T1000 (cell line): ENCODE results near the gene BAX.
A peak's percentile ranks its signal among the peaks of the same experiment; 100 is the strongest.

ENCODE experiments used
- DNase-seq: peaks from one replicate; lab custom pipeline; 2025; ENCODE audit warnings: mixed read lengths; lab: John Stamatoyannopoulos, UW

The BAX gene

DNA sequence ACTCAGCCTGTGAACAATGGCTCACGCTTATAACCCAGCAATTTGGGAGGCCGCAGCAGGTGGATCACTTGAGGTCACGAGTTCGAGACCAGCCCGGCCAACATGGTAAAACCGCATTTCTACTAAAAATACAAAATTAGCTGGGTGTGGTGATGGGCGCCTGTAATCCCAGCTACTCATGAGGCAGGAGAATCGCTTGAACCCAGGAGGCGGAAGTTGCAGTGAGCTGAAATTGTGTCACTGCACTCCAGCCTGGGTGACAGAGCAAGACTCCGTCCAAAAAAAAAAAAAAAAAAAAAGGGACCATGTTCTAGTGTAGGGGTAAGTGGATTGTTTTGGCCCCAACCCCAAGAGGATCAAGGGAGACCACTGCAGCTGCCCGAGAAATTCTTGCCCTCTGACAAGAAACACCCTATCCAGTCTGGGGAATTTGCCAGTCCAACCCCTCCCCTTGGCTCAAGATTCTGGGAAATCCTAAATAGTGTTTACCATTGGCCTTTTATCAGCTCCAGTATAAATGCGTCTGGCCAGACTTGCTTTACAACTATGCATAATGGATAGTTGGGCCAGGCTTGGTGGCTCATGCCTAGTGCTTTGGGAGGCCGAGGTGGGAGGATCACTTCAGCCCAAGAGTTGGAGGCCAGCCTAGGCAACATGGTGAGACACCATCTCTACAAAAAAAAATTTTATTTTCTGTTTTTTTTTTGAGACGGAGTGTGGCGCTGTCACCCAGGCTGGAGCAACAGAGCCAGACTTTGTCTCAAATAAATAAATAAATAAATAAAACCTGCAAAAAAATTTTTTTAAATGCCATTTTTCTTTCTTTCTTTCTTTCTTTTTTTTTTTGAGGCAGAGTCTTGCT lies 26.3 kb upstream of the BAX start:
- no peak for DNase-seq

DNA sequence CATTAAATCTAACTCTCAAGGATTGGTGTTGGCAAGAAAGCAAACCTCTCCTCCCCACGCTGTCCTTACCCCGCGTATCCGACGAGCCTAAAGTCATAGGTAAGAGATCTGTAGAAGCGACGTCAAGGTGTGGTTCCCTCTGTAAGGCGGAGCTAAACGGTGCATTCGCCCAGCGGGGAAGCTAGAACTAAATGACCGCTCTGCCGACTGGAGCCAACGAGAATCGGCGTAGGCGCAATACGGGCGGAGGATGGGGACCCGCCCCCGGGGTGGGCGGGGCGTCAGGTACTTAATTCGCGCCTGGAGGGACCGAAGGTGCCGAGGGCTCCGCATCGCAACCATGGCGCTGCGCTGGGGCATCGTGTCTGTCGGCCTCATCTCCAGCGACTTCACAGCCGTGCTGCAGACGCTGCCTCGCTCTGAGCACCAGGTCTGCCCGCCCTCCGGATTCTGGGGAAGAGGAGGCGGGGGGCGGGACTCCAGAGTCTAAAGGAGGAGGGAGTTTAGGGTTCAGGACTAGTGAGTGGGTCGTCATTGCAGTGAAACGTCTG lies 21.2 kb upstream of the BAX start, which contains the start of gene DHDH:
Gene DHDH, plus strand, starts transcription at position 318 of the 551 bp plus-strand sequence. Its CDS starts 23 bp downstream, at position 341.
- DNase-seq = peak; percentile 28

DNA sequence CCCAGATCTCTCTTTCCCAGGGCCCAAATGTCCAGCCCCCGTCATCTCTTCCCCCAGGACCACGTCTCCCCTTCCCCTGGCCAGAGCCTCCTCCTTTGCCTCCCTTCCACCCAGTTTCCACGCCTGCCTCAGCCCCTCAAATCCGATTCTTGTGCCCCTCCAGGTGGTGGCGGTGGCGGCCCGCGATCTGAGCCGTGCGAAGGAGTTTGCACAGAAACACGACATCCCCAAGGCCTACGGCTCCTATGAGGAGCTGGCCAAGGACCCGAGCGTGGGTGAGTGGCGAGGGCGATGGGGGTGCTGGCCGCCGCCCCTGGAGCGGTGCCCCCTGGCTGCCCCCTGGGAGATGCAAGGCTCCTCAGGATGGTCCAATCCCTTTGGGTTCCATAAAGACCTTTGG lies 19.8 kb upstream of the BAX start:
- DNase-seq = no peak

DNA sequence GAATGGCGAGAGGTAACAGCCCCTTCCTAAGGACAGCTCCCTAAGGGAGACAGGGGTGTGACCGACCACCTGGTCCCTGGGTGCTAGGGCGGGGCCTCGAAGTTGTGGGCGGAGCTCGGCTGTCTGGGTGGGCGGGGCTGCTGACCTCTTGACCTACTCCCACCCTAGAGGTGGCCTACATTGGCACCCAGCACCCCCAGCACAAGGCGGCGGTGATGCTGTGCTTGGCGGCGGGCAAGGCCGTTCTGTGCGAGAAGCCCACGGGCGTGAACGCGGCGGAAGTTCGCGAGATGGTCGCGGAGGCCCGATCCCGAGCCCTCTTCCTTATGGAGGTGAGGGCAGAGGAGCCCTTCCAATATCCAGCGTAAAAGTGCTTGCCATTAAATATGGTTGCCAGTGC lies 18.8 kb upstream of the BAX start:
- no peak for DNase-seq

DNA sequence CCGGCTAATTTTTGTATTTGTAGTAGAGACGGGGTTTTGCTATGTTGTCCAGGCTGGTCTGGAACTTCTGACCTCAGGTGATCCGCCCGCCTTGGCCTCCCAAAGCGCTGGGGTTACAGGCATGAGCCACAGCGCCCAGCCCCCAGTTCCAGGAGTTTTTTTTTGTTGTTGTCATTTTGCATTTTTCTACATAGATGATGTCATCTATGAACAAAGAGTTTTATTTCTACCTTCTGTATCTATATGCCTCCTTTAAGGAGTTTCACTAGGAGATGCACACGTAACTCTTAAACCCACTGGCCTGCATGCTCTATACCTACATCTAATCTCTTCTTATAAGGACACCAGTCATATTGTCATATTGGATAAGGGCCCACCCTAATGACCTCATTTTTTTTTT lies 16.4 kb upstream of the BAX start:
- DNase-seq = no peak

DNA sequence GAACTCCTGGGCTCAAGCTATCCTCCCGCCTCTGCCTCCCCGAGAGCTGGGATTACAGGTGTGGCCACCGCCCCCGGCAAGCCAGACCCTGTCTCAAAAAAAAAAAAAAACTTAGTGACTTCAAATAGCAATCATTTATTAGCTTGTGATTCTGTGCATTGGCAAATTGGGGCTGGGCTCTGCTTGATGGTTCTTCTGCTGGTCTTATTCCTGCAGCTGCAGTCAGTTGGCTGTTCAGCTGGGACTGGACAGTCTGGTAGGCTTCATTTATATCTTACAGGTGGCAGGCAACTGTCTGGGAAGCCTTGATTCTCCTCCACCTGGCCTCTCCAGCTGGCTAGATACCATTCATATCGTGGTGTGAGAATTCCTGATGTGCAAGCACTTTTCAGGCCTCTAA lies 13.8 kb upstream of the BAX start:
- no peak for DNase-seq

DNA sequence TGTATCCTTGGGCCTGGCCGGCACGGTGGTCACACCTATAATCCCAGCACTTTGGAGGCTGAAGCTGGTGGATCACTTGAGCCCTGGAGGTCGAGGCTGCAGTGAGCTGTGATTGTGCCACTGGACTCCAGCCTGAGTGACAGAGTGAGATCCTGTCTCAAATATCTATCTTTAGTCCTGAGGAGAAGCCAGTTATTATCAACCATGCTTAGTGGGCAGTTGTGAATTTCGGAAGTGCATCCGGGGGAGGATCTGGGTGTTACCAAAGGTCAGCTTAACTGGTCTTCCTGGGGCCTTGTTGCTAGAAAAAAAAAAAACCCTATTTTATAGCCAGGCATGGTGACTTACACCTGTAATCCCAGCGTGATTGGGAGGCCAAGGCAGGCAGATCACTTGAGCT lies 11.6 kb upstream of the BAX start:
- DNase-seq = no peak

DNA sequence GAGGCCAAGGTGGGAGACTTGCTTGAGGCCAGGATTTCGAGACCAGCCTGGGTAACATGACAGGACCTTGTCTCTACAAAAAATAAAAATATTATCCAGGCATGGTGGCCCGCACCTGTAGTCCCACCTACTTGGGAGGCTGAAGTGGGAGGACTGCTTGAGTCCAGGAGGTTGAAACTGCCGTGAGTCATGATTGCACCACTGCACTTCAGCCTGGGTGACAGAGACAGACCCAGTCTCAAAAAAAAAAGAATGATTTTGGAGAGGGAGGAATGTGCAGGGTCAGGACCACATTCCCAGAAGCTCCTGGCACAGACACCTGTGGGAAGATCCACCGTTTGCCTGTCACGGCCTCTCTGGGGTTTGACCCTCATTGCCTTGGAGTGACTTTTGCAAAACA lies 9.3 kb upstream of the BAX start:
- no peak for DNase-seq

DNA sequence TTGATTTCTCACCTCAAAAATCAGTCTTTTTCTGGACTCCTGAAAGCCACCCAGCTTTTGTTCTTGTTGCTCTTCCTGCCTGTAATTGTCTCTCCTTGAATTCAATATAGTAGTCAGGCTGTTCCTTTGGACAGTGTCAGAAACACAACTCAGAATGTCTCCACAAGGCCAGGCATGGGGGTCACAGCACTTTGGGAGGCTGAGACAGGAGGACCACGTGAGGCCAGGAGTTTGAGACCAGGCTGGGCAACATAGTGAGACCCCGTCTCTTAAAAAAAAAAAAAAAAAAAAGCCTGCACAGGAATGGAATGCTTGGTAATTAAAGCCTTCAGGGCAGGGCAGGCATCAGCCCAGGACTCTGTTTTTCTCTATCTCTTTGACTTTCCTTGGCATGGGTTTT lies 8.9 kb upstream of the BAX start:
- DNase-seq = no peak

DNA sequence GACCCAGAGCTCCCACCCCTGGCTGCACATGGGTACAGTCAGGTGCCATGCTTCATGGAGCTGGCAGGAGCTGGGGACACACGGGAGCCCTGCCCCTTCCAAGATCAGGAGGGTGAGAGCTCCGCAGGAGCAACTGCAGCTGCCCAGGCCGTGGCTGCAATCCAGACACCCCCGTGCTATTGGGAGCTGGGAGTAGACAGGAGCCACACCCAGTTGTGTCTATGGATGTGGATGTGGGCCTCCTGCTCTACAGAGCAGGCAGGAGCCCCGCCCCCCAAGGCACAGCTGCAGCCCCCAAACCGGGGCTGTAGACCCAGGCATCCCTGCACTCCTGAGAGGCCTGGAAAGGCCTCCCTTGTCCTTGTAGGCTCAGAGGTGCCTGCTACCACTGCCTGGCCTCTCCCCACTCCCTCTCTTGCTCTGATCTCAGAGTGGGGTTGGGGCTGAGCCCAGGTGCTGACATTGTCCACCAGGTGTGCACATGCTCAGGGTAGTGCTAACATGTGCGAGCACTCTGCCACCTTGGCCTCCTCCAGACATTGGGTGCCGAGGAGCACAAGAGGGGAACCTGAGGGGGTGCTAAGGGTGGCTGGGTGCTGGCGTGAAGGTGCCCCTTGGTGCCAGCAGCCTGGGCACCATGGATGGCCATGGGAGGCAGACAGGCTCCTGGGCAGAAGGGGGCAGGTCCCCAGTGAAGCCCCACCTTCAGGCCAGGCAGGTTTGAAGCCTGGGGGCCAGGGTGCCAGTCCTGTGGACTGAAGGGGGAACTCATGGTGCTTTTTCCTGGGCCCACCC lies 8.0 kb upstream of the BAX start:
- DNase-seq = no peak

DNA sequence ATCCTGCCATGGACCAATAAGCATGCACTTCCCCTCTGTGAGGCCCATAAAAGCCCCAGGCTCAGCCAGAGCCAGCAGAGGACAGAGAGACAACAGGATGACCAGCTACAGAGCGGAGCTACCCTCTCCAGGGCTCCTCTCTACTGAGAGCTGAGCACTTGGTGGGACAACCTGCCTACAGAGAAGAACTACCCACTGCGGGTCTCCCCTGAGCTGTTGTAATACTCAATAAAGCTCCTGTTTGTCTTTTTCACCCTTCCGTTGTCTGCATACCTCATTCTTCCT lies 7.5 kb upstream of the BAX start:
- no peak for DNase-seq

DNA sequence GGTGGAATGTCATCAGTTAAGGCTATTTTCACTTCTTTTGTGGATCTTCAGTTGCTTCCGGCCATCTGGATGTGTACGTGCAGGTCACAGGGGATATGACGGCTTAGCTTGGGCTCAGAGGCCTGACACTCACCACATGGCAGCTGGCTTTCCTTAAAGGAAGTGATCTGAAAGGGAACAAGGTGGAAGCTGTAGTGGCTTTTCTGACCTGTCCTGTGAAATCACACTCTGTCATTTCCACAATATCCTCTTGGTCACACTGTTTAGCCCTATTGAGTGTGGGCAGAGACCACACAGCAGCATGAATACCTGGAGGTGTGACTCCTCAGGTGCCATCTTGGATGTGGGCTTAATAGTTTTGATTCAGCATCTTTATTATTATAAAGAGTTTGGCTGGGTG lies 4.5 kb upstream of the BAX start:
- no peak for DNase-seq

DNA sequence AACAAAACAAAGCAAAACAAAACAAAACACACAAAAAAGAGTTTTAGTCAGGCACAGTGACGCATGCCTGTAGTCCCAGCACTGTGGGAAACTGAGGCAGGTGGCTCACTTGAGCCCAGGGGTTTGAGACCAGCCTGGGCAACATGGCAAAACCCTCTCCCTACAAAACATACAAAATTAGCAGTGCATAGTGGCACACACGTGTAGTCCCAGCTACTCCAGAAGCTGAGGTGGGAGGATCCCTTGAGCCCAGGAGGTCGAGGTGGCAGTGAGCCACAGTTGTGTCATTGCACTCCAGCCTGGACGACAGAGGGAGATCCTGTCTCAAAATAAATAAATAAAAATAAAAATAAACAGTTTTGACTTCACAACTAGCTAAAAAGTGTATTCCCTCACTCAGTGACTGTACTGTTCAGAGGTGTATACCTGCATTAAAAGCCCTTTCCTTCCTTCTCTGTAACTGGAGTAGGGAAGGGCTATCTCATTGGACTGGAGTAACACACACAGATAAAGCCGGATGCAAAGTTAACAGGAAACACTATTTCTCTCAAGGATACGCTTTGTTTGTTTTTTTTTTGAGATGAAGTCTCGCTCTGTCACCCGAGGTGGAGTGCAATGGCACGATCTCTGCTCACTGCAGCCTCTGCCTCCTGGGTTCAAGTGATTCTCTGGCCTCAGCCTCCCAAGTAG lies 3.7 kb upstream of the BAX start:
- no peak for DNase-seq

DNA sequence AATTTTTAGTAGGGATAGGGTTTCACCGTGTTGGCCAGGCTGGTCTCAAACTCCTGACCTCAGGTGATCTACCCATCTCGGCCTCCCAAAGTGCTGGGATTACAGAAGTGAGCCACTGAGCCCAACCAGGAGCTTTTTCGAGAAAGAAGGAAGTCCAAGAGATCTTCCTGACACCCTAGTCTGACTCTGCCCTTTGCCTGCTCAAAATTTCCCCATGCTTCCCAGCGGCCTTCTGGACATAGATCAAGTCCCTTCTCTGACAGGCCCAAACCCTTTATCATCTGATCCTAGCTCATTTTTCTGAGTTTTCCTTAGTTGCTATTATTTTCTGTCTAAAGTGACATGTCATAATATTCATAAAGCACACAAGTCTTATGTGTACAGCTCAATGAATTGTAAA lies 1.5 kb upstream of the BAX start:
- DNase-seq = no peak

DNA sequence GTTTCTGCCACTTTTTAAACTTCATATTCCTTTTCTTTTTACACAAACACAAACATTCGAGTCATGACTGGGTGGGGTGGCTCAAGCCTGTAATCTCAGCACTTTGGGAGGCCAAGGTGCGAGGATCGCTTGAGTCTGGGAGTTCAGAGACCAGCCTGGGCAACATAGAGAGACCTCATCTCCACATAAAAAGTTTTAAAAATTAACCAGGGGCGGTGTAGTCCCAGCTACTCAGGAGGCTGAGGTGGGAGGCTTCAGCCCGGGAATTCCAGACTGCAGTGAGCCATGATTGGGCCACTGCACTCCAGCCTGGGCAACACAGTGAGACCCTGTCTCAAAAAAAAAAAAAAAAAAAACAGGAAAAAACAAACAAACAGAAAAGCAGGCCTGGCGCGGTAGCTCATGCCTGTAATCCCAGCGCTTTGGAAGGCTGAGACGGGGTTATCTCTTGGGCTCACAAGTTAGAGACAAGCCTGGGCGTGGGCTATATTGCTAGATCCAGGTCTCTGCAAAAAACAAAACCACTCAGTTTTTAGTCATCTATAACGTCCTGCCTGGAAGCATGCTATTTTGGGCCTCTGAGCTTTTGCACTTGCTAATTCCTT lies 583 bp upstream of the BAX start:
- DNase-seq = no peak

DNA sequence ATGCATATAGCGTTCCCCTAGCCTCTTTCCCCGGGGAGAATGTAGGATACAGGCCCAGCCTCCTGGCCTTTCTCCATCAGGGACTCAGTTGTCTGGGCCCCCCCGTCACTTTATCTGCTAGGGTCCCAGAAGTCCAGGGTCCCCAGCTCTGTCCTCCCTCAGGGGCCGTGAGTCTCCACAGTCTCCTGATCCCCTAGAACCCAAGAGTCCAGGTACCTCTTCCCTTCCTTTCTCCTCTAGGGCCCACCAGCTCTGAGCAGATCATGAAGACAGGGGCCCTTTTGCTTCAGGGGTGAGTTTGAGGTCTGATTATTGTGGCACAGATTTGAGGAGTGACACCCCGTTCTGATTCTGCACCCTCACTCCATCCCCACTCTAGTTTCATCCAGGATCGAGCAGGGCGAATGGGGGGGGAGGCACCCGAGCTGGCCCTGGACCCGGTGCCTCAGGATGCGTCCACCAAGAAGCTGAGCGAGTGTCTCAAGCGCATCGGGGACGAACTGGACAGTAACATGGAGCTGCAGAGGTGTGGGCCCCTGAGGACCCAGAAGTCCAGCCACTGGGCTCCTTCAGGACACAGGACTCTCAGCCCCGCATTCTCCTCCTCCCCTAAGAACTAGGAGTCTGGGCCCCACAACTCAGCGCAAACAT lies 758 bp downstream of the BAX start:
- DNase-seq = no peak

DNA sequence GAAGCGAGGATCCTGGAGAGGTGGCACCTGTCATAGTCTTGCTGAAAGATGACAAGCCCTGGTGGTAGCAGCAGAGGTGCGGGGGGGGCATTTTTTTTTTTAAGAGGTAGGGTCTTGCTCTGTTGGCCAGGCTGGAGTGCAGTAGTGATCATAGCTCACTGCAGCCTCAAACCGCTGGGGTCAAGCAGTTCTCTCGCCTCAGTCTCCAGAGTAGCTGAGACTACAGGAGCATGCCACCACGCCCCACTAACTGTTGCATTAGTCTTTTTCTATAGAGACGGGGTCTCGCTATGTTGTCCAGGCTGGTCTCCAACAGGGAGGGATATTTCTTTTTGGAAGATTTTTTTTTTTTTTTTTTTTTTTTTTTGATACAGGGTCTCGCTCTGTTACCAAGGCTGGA lies 3.3 kb downstream of the BAX start:
- DNase-seq = no peak

DNA sequence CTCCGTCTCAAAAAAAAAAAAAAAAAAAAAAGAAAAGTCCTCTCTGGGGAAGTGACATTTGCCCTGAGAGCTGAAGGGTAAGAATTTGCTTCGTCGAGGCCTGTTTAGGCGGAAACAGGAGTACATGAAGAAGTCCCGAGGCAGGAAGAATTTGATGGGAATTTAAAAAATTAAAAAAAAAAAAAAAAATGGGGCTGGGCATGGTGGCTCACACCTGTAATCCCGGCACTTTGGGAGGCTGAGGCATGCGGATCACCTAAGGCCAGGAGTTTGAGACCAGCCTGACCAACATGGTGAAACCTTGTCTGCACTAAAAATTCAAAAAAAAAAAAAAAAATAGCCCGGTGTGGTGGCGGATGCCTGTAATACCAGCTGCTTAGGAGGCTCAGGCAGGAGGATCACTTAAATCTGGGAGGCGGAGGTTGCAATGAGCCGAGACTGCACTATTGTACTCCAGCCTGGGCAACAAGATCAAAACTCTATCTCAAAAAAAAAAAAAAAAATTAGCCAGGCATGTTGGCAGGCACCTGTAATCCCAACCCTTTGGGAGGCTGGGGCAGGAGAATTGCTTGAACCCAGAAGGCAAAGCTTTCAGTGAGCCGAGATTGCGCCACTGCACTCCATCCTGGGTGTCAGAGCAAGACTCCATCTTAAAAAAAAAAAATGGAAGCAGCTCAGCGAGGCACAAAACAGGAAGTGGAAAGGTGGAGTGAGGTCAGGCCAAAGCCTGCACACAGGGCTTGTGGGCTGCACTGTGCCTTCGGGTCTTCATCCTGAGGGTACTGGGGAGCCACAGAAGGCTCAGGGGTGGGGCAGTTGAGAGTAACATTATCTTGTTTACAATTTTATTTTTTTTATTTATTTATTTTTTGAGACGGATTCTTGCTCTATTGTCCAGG lies 4.9 kb downstream of the BAX start:
- no peak for DNase-seq

DNA sequence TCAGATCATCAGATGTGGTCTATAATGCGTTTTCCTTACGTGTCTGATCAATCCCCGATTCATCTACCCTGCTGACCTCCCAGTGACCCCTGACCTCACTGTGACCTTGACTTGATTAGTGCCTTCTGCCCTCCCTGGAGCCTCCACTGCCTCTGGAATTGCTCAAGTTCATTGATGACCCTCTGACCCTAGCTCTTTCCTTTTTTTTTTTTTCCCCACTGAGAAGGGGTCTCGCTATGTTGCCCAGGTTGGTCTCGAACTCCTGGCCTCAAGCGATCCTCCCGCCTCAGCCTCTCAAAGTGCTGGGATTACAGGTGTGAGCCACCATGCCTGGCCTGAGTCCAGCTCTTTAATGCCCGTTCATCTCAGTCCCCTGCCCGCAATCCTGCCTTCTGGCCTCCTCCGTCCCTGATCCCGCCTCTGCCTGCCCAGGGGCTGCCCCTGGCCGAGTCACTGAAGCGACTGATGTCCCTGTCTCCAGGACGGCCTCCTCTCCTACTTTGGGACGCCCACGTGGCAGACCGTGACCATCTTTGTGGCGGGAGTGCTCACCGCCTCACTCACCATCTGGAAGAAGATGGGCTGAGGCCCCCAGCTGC lies 6.5 kb downstream of the BAX start:
- no peak for DNase-seq

DNA sequence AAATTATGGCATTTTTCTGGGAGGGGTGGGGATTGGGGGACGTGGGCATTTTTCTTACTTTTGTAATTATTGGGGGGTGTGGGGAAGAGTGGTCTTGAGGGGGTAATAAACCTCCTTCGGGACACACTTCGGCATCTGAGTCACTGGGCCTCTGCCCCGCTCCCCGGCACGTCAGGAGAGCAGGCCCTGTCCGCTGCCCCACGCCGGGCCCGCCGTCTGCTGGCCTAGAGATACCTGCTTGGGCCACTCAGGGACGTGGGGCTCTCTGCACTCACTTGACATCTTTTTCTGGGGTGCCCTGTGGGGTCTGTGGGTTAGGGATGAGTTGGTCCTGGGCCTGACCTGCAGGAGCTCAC lies 7.0 kb downstream of the BAX start:
- no peak for DNase-seq
